ENCODE data around the gene EPHA7.

EPHA7 gene

DNA sequence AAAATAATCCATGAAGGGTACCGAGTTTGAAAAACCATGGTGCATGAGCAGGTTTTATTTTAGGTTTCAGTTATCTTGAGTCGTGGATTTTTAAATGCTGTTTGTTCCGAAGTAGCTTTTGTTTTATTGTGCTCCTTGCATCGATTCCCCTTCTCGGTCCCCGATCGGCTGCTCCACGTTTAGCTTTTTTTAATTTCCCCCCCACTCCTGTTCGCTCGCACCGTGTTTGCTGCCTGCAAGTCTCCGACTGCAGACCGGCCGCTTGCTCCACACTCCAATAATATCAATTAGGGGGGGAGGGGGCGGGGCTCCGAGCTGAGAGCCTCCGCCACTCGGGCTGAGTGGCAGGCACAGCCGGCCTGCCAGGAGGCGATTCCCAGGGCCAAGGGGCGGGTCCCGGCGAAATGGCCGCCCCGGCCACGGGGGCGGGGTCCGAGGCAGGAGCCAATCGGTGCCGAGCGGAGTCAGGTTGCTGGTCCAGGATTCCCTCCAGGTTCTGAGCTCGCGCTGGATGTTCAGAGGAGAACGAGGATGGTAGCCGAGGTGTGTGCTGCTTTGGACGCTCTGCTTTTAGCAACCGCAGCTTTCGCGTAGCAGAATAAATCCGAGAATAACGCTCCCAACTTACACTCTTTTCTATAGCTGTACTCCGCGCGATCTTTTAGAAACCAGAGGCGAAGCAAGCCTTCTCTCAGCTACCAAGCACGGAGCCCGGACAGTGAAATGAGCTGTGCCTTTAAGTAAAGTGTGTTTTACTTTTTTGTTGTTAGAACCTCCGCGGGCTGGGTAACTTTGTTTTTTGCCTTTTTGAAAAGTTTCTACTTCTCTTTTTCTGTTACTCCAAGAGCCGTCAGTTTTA, at the start of gene EPHA7:
Gene EPHA7 (minus strand): TSS at position 256 of the 859 bp plus-strand sequence. CDS start 218 bp downstream, at position 38.
- DNase-seq (ENCODE audit: low spot score): peak; percentile 100

DNA sequence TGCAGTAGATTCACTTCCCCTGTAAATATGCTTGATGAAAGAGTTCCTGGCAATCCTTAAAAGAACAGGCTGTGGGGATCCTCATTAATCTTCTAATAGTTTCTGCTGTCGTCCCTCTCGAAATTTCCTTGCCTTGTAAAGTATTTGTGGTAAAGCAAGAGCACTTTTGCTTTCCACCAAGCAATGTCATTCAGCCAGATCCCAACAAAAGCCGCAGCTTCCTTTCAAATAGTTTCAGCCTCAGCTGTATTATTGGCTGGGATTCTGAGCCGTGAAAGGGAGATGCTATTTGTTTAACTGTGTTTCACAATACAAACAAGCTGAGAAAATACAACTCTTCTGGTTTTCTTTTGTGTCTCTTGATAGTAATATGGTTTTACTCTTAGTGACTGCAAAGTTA, 48.9 kb upstream of the EPHA7 start:
- DNase-seq (ENCODE audit: low spot score): no peak

DNA sequence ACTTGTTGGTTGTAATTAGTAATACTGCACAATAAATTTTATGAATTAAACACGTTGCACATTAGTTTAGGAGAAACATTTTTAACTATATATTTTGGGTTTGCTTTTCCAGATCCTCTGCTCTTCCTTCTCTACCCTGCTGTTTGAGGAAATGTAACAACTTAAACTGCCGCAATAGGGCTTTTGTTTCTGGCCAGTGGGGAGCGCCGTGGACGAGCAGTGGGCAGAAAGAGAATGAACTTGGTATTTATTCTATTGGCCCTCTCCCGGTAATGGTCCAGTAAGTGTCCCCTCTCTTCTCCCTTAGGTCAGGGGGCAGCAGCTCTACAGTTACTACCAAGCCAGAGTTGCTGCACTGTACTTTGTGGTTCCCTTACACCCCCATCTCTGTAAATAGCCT, 35.2 kb upstream of the EPHA7 start:
- no peak for DNase-seq (ENCODE audit: low spot score)

DNA sequence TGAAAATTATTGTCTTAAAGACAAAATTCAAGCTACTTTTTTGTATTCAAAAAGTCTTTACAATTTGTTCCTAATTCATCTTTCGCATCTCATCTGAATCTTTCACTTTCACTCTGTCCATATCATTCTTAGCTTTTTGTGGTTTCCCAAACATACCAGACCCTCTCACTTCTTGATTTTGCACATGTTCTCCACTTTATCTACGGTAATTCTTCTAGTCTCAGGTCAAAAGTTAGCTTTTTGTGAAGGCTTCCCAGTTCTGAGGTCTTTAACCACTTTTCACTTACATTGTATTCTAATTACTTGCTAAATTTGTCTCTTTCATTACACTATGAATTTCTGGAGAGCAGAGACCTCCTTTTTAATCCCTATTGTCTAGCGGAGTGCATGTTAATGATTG, 34.6 kb upstream of the EPHA7 start:
- DNase-seq (ENCODE audit: low spot score): no peak

DNA sequence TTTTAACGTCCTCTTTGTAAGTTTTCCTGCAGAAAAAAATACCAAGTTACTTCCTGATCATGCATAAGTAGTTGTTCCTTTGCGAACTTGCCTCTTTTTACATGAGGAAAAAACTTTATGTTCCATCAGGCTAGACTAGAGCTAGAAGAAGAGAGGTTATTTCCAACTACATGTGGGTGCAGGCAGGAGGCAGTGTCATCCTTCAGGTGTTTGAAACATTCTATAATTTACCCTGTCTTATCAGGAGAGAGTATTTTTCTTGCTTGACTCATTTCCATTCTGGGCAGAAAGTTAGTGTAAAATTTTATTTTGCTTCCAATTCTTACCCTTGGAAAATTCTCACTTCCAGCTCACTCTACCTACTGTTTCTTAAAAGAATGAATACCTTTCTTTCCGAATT, 28.5 kb upstream of the EPHA7 start:
- no peak for DNase-seq (ENCODE audit: low spot score)

DNA sequence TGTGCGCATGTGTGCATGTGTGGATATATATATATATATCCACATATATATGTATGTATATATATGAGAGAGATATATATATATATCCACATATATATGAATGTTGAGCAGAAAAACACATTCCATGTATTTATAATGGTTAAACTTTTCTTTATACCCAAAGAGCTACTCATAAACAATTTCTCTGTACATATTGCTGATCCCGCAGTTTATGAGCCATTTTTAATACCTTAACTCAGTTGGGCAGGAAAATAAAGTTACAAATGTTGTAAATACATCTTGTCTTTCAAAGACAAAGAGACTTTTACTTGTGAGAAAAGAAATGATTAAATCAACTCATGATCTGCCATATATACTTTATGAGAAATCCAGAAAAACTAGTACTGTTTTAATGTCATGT, 18.1 kb upstream of the EPHA7 start:
- no peak for DNase-seq (ENCODE audit: low spot score)

DNA sequence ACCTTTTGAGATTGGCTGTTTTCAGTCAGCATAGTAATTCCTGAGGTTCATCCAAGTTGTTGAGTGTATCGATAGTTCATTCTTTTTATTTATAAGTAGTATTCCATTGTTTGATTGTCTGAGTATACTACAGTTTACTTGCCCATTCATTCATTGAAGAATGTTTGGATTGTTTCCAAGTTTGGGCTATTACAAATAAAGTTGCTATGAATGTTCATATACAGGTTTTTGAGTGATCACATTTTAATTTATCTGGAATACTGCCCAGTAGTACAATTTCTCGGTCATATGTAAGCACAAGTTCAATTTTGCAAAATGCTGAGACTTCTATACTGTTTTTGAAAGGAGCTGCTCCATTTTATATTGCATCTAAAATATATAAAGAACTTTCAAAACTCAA, 14.2 kb upstream of the EPHA7 start:
- DNase-seq (ENCODE audit: low spot score): no peak

DNA sequence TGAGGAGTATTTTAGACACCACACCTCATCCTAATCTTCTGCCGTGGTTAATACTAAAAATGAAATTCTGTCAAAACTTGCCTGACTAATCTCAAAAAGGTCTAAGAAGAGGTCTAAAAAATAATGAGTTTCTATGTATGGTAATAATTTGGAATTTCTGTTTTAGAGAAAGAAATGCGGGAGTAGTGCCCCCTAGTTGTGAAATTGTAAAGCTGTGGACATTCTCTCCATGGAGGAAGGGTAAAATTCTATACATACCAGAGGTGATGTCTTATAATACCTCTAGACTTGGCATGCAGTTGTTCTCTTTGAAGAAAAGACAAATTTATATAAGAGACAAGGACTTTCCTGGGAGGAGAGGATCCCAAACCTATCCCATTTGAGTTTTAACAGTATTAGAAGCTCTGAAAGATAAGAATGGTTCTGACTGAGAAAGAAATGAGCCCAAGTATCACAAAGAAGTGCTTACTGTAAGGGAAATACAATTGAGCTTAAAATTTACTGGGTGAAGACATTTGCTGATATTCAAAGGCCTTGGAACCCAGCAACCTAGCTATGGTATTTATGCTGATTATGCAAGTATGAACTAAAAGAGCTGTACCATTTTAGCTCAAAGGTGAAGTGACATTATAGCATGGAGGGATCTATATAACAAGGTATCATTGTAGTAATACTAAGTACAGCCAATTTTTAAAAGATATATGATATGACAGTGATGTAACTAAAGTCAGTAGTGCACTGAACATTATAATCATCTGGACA, 5.1 kb upstream of the EPHA7 start:
- no peak for DNase-seq (ENCODE audit: low spot score)

DNA sequence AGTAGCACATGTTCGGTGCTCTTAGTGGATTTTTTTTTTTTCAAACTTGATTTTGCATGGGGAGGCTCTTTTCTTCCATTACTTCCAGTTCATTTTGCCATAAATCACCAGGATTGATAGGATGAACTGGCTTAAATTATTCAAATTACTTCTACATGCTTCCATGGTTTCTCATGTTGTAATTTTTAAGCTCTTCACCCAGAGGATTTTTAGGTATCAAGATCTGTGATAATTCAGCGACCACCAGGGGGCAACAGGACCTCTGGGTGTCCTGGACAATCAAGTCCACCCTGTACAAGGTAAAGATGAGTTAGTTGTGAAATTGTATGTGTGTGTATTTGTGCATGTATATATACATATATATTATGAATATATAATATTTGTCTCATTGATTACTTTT, 4.2 kb upstream of the EPHA7 start:
- DNase-seq (ENCODE audit: low spot score): no peak

DNA sequence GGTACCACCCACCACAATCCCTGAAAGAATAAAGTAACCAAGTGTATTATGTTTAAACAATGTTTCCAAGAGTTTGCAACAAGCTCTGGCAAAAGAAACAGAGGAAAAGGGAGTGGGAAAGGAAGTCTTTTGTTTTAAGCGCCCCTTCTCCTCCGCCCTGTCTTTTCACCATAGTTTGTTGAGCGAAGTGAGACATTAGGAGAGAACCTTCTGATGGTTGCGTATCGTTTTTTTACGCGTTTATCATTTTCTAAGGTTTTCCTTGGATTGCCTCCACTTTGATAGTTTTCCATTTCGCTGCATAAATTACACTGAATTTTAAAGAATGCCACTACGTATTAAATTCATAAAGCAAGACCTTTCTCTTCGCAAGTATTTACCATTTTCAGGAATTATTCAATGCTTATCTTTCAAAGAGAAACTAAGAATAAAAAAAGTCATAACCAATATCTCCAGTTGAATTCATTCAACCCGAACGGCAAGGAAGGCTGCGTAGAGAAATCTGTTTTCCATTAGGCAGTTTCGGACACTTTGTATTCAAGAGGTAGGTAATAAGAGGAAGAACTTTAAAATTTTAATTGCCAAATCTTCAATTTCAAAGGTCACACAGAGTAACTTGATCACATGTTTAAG, 920 bp upstream of the EPHA7 start:
- DNase-seq (ENCODE audit: low spot score): no peak

DNA sequence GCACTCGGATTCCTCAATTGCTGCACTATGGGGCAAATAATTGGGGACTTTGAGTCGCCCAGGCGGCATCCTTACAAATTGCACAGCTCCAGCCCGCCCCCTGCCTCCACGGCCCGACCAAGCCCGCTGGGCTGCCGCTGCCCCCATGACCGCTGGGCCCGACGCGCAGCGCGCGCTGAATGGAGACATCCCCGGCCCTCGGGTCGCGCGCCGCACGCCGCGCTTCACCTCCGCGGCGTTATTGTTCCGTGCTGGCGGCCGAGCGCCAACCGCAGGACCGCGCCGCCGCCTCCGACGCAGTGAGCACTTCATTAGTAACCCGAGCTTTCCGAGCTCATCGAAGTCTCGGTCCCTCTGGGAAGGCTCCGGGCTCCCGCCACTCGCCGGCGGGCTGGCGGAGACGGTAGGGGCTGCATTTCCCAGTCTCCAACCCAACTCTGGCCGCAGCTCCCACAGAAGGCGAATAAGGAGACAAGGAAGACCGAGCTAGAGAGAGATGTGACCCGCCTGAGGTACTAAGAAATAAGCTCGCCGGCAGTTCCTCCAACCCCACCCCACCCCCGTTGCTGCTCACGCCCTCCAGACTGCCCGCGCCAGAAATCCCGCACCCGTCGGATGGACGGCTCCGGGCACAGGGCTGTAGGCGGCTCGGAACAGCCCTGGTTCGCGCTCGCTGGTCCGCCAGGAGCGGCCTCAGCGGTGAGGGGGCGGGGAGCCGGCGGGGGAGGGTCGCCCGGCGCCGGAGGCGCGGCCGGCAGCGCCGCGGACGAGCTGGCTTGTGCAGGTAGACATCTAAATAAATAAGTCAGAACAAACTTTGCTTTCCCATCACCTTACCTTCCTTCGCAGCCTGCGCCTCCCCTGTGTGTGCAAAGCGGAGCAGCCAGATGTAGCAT, 703 bp downstream of the EPHA7 start:
- DNase-seq (ENCODE audit: low spot score): peak; percentile 83

DNA sequence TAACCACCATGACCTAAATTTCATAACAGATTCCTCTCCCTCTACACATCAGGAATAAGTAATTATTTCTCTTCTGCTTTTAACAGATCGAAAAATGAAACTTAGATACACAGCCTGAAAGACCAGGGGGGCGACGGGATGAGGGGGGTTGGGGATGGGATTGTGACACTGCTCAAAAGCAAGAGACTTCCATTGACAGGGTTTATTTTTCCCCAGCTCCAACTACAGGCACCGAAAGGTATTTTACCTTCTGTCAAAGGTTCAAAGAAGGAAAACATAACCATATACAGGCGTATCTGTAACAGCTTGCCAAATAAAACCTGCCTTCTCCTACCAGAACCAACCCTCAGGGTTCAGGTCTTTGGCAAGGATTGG, 1.3 kb downstream of the EPHA7 start:
- no peak for DNase-seq (ENCODE audit: low spot score)

DNA sequence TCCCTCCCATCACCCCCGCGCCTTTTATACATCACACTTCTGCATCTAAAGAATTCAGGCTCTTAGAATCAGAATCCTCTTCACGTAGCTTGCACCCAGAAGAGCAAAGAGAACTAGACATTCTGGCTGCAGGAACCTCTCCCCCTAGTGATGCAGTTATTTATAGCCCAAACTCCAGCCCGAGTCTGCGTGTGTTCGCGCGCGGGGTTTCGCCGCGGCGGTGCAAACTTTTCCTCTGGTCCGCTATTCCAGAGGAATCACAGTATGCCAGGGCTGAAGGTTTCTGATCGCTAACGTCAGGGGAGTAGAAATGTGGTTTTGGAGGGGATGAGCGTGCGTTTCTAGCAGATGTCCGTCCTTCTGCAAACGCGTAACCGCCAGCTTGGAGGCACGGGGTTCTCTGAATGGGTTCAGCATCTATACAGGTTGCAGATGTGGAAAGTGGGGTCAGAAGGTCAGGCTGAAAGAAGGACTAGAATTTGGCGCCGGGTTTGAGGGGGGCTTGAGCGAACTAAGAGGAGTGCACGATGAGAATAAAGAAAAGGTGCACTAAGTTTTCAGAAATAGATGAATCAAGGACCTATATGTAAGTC, 1.8 kb downstream of the EPHA7 start:
- DNase-seq (ENCODE audit: low spot score): peak; percentile 70

DNA sequence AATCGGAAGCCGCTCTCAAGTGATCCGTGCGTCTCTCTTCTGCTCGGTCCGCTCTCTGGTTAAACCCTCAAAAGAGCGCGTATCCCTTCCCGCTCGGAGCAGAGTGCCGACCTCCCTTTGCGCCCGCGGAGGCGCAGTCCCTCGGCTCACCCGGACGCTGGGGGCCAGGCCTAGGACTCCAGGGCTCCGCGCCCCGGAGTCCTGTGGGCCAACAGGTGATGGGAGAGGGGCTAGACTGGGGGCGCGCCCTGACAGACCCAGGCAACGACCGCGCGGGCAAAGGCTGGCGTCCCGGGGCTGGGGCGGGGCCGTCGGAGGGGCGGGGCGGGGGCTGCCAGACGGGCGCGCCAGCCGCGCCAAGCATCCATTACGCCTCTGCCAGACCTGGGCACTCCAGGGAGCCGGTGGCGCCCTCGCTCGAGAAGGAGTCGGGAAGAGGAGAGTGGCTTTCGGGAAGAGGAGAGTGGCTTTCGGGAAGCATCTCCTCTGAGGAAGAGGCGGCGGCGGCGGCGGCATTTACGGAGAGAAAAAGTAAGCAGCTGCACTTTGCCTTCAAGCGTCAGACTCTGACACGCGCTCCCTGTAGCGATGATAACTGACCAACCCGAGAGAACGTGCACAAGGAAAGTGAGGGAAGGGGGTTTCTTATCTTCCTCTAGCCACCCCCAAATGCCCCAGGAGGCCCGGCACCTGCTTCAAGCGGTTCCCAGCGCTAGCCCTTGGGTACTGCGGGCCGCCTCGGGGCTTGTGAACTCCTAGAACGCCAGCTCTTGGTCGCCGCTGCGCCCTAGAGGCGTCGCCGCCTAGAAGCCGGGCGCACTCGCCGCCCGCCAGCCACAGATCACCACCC, 2.6 kb downstream of the EPHA7 start:
- DNase-seq (ENCODE audit: low spot score): peak; percentile 78

DNA sequence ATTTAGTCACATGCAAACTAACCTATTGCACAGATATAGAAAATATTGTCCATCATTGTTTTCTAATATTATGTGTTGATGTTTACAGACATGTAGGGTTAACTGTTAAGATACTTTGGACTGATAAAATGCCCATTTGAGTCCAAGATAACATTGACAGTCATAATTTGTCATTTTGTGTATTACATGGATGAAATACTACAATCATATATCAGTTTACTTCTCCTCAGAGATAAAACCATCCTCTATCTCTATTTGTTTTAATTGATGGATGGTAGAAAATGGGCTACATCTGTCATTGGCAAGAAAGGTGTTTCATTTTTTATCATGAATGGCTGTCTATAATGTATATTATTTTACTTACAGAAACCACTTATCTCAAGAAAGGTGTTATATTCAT, 6.2 kb downstream of the EPHA7 start:
- DNase-seq (ENCODE audit: low spot score): no peak

DNA sequence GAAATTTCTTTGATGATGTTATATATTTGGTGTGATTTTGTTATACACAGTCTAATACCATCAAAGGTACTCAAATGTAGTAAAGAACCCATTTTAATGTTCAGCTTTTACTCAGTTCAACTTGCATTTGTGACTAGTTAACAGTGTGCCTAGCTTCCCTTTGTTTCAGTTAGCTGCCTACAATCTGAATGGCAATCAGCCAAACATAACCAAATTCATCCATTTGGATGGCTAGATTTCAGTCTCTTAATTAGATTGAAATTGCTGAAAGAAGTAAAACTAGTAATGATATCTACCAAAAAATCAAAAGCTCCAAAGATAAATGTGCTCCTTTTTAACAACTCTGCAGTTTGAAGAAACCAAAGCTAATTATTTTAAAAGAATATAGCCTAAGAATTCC, 6.9 kb downstream of the EPHA7 start:
- DNase-seq (ENCODE audit: low spot score): no peak

DNA sequence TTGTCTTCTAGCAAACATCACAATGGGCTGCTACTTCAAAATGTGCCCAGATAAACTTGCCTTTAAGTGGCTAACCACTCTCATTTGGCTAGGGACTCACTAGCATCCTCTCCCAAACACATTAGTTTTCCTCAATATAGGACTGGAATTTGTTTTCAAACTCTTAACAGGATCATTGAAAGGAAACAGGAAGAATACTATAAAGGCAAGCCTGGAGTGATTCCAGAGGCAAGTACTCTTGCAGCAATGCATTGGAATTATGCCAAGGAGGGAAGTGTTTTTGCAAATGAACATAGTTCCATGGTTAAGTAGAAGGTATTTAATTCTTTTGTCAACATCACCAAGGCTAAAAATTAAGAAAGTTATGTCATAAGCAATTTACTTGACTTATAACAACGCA, 12.2 kb downstream of the EPHA7 start:
- DNase-seq (ENCODE audit: low spot score): no peak

DNA sequence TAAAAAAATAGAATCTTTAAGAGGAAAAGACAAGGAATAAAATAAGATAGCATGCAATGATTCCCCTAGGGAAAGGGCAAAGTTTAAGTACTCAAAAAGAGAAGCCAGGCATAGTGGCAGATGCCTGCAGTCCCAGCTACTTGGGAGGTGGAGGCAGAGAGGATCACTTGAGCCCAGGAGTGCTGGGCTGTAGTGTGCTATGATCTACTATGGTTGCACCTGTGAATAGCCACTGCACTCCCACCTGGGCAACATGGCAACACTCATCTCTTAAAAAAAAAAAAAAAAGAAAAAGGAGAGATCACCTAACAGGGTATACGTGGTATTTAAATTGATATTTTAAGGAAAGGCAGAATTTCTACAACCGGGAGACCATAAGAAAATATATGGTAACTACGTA, 16.0 kb downstream of the EPHA7 start:
- no peak for DNase-seq (ENCODE audit: low spot score)

DNA sequence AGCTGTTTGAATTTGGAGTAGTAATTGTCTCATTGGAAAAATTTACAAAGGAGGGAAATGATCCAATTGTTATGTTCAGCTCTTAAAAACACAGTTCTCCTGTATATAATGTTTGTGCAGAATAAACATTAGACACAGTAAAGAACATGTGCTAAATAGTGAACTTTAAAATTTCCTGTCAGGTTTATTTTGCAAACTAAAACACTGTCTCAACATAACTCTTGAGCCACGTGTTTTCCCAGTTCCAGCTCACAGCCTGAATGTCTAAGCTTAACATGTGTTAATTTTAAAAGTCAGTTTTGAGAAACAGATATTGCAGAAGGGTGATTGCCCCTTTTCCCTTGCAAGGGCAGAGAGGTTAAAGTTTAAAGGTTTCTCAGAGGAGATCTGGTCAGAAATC, 20.6 kb downstream of the EPHA7 start:
- no peak for DNase-seq (ENCODE audit: low spot score)

DNA sequence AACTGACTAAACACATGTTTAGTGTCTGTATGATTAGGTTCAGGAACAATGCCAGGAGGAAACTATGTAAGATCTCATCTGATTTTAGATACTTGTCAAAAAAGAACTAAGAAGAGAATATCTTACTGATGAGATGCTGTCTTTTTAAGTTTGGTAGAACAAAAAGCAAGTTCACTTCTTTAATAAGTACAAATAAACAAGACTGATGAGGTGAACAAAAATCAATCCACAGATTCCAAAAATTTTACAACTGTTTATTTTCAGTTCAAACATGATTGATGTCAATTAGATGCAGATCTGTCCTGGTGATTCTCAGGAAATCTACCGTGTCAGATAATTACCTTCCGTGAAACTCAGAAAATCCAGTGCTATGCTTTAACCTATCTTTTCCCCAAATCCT, 24.9 kb downstream of the EPHA7 start:
- DNase-seq (ENCODE audit: low spot score): no peak
